ENCODE measurements around the gene KCNJ1. TPM values are rescaled to one million over a fixed set of nuclear protein-coding genes. Genes with fewer than 3 reads are reported as not detected.

The KCNJ1 gene
- total RNA-seq, 2 donors from 2014 or later: not detected

DNA sequence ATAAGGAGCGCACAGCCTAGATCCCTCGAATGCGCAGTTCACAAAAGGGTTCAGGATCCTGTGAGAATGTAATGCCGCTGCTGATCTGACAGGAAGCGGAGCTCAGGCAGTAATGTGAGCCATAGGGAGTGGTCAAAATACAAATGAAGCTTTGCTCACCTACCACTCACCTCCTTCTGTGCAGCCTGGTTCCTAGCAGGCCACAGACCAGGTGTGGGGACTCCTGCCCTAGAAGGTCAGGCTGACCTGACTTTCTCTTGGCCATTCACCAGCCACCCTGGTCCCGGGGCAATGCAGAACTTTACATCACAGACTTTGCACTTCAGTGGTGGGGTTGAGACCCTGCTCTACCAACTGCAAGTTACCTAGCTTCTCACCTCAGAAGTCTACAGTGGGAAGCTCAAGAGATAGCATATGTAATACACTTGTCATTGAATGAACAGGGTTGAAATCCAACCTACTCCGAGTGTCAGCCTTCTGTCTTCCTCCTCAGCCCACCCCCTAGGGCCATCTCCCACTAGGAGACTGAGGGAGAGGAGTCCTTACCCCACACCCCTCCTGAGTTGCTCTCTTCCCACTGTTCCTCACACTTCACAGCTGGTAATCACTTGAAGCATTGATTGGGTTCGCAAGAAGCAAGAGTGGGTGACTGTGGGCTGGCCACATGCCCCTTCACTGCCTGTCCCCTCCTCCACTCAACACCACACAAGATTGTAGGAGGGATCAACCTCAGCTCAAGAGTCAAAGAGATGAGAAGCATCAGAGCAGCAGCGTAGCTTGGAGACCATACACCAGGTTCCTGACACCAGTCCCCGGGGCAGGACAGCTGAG is 2.0 kb upstream of the KCNJ1 start:
- no peak overlapping the region for H3K4me3 ChIP-seq
- no peaks in the 10 kb centered on the region for H3K27me3 ChIP-seq
- no peak for DNase-seq (ENCODE audit: low spot score)
- no peak overlapping the region for H3K27ac ChIP-seq
- no peaks in the 10 kb centered on the region for H3K9me3 ChIP-seq
- no peaks in the 10 kb centered on the region for H3K4me1 ChIP-seq
- H3K36me3 ChIP-seq: no peaks in the 10 kb centered on the region
- TF ChIP-seq, protein P1, sequence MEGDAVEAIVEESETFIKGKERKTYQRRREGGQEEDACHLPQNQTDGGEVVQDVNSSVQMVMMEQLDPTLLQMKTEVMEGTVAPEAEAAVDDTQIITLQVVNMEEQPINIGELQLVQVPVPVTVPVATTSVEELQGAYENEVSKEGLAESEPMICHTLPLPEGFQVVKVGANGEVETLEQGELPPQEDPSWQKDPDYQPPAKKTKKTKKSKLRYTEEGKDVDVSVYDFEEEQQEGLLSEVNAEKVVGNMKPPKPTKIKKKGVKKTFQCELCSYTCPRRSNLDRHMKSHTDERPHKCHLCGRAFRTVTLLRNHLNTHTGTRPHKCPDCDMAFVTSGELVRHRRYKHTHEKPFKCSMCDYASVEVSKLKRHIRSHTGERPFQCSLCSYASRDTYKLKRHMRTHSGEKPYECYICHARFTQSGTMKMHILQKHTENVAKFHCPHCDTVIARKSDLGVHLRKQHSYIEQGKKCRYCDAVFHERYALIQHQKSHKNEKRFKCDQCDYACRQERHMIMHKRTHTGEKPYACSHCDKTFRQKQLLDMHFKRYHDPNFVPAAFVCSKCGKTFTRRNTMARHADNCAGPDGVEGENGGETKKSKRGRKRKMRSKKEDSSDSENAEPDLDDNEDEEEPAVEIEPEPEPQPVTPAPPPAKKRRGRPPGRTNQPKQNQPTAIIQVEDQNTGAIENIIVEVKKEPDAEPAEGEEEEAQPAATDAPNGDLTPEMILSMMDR (IDR thresholded peaks at IDR 0.05): no peak

DNA sequence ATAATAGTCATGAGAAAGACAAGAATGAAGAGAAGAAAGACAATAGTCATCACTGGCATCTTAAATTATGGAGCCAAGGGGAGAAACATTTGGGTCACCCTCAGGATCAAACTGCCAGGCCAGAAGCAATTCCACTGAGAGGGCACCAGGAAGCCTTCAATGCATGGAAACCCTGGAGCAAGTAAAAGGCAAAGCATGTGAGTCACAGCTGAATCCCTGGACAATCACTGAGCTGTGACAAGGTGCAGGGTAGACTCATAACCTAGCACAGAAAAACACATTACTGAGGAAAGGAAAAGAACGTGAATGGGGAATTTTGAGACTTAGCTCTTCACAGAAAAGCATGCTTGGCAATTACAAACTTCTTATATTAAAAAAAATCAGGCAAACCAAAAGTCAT is 1.6 kb downstream of the KCNJ1 start:
- Histone ChIP-seq H3K27me3 (no peaks in the 10 kb centered on the region), H3K36me3 (no peaks in the 10 kb centered on the region), H3K9me3 (no peaks in the 10 kb centered on the region), H3K27ac (no peak overlapping the region), H3K4me3 (no peak overlapping the region), H3K4me1 (peaks cover 0 to under 1% of the 10 kb centered on the region in 2 donors)
- no peak for DNase-seq (ENCODE audit: low spot score)
- TF ChIP-seq, protein P1 (IDR thresholded peaks at IDR 0.05): no peak

DNA sequence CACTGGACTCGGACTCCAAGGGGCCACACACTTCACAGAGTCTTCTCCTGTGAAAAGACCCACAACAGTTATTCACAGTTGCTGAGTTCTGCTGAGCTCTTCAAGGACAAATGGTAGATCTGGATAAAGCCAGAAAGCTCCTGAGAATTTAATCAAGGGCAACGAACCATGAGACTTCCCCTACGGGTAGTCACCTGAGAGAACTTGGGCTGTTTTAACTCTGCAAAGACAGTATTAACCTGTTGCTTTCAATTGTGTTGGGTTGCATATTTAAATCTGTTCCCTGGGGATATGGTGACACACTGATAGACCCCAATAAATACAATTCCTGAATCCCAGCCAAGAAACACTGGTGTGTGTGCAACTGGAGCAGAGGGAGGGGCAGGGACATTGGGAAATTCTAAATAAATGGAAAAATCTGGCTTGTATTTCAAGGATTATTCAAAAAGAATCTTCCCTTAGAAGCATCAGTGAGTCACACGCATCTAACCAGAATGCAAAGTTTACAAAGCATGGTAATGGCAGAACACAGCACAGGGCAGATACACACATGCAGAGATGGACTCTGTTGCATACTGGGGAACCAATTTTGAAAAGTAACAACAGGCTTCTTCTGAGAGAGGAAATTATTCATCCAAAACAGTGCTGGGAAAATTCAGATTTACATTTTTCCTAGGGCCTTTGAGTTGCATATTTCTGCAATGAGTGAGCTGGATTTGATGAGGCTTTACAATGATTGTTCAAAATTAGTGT is 4.0 kb downstream of the KCNJ1 start:
- no peak for DNase-seq (ENCODE audit: low spot score)
- Histone ChIP-seq H3K4me1 (peaks cover 0 to 11% of the 10 kb centered on the region in 2 donors), H3K27ac (no peak overlapping the region), H3K9me3 (no peaks in the 10 kb centered on the region), H3K36me3 (no peaks in the 10 kb centered on the region), H3K27me3 (no peaks in the 10 kb centered on the region), H3K4me3 (no peak overlapping the region)
- TF ChIP-seq, protein P1 (IDR thresholded peaks at IDR 0.05): no peak

DNA sequence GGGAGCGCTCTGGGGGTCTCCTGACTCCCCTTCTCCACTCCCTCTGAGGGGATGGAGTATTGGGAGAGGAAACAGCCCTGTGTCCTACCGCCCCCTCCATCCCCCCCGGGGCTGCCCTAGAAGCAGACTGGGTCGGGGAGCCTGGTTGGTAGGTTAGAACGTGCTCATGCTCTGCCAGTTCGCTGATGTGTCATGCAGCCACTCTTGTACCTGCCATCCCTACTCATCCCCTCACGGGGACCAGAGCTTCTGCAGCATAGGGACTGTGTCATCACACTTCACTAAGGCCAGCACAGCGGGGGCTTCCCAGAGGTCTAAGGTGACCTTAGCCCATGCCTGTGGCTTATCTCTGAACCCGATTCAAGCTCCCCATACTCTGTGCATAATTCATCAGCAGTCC is 4.7 kb downstream of the KCNJ1 start:
- H3K4me3 ChIP-seq: no peak overlapping the region
- no peak for DNase-seq (ENCODE audit: low spot score)

DNA sequence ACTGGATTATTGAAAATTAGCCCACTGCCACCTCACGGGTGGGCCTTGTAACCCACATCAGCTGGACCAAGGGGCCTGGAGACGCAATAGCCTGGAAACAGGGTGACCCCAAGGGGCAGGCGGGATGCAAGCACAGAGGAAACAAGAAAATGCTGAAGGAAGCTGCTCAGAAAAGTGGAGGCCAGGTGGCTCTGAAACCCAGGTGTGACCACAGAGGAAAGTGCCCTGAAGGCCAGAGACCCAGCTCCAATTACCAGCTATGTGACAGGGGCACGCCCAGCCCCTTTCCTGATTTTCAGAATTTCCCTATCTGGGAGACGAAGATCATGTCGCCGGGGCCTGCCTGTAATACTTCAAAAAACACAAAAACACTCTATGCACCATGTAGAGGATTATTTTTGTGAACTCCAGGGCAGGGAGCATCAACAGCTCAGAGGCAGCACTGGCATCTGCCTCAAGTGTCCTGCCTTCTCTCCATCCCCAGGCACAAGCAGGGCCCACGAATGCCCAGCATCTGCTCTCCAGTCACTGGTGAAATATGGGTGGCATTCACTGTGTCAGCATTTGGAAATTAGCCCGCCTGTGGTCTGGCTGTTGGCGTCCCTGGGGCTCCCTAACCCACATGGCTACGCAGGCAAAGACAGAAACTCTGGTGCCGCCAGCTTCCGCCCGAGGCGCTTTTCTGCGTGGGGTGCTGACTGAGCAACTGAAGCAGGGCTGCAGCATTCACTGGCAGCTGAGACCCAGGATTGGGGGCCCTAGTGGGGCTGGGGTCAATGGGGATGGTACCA is 6.3 kb downstream of the KCNJ1 start:
- H3K36me3 ChIP-seq: no peaks in the 10 kb centered on the region
- DNase-seq (ENCODE audit: low spot score): no peak
- H3K27me3 ChIP-seq: no peaks in the 10 kb centered on the region
- TF ChIP-seq, protein P1 (IDR thresholded peaks at IDR 0.05): no peak
- H3K4me1 ChIP-seq: peaks cover 0 to 11% of the 10 kb centered on the region in 2 donors
- H3K4me3 ChIP-seq: no peak overlapping the region
- H3K9me3 ChIP-seq: no peaks in the 10 kb centered on the region
- no peak overlapping the region for H3K27ac ChIP-seq

More for the DNA sequence above, 4.7 kb downstream of the KCNJ1 start:
- Histone ChIP-seq H3K36me3 (no peaks in the 10 kb centered on the region), H3K27ac (no peak overlapping the region), H3K9me3 (no peaks in the 10 kb centered on the region), H3K27me3 (no peaks in the 10 kb centered on the region), H3K4me1 (peaks cover 0 to 11% of the 10 kb centered on the region in 2 donors)
- TF ChIP-seq, protein P1 (IDR thresholded peaks at IDR 0.05): no peak
